H1 (cell line): ENCODE measurements around the gene SNRNP70. TPM values are rescaled to one million over a fixed set of nuclear protein-coding genes. Genes with fewer than 3 reads are reported as not detected.
"Not testable (repeated sequence)": the region's sequence is repeated elsewhere in the genome, so short reads cannot be mapped to it uniquely, and the experiment has no call there.

ENCODE experiments used
- CTCF ChIA-PET: fragments of 300-600 bp; sonication (Branson Sonifier 250); formaldehyde crosslinking; loops from one replicate; lab custom pipeline; 2021; ENCODE audit not compliant: partially characterized antibody; lab: Charles Lee
- POLR2A ChIA-PET: fragments of 300-600 bp; sonication (Branson Sonifier 250); formaldehyde crosslinking; loops from one replicate; lab custom pipeline; 2021; ENCODE audit warnings: inconsistent platforms; ENCODE audit not compliant: partially characterized antibody; lab: Charles Lee
- DNase-seq, 2 experiments: peaks; one replicate each; pipeline versions ENCODE4 v3.0.0 to v3.0.0-alpha.2; 2010 to 2022; ENCODE audit warnings: low spot score in 2 of 2, low read depth in 1 of 2, mixed read lengths in 1 of 2
- FAIRE-seq: peaks from 2 replicates; lab custom pipeline; 2011; peaks lifted over from hg19 to GRCh38; lab: Jason Lieb, UNC
- H2AFZ ChIP-seq: 2 replicates; pipeline ENCODE4 v1.8.1; 2012; ENCODE audit warnings: low read length, inconsistent platforms
- H2AK5ac ChIP-seq: 2 replicates; pipeline ENCODE4 v1.6.1; 2013; ENCODE audit warnings: low read depth, low read length
- H2BK120ac ChIP-seq: replicated peaks from 2 replicates; pipeline ENCODE3; 2013; ENCODE audit warnings: low read depth, low read length, inconsistent platforms
- H2BK12ac ChIP-seq: 2 replicates; pipeline ENCODE4 v1.6.1; 2013; ENCODE audit warnings: low read depth, low read length
- H2BK15ac ChIP-seq: 2 replicates; pipeline ENCODE4 v1.6.1; 2013; ENCODE audit warnings: low read length
- H2BK20ac ChIP-seq: 2 replicates; pipeline ENCODE4 v1.6.1; 2013; ENCODE audit warnings: low read length
- H2BK5ac ChIP-seq: 2 replicates; pipeline ENCODE4 v1.6.1; 2013; ENCODE audit warnings: low read depth, low read length
- H3K14ac ChIP-seq: 2 replicates; pipeline ENCODE4 v1.6.1; 2013; ENCODE audit warnings: inconsistent platforms; ENCODE audit not compliant: insufficient read length
- H3K18ac ChIP-seq: 2 replicates; pipeline ENCODE4 v1.6.1; 2013; ENCODE audit warnings: low read length; ENCODE audit errors: extremely low read depth
- H3K23ac ChIP-seq: 2 replicates; pipeline ENCODE4 v1.6.1; 2013; ENCODE audit warnings: inconsistent platforms; ENCODE audit not compliant: insufficient read length
- H3K23me2 ChIP-seq: 2 replicates; pipeline ENCODE4 v1.6.1; 2013; ENCODE audit warnings: low read depth, low read length
- H3K27ac ChIP-seq: 2 replicates; pipeline ENCODE4 v1.6.1; 2011; ENCODE audit warnings: low read depth, low read length, inconsistent platforms
- H3K27me3 ChIP-seq, 4 experiments: replicated peaks in 1 of 4; 1 replicate in 1 of 4; 2 replicates in 3 of 4; pipeline versions ENCODE4 v1.6.1 to v1.8.1; 2011 to 2013; ENCODE audit warnings: low read length in 3 of 4, mild to moderate bottlenecking in 3 of 4, inconsistent platforms in 2 of 4, mixed read lengths in 2 of 4, moderate library complexity in 1 of 4; ENCODE audit not compliant: control insufficient read depth in 3 of 4, insufficient read depth in 3 of 4; ENCODE audit errors: extremely low read depth in 1 of 4
- H3K36me3 ChIP-seq, 4 experiments: 2 replicates each; pipeline versions ENCODE4 v1.6.1 to v1.8.1; 2011 to 2013; ENCODE audit warnings: mild to moderate bottlenecking in 4 of 4, low read length in 3 of 4, moderate library complexity in 2 of 4, control low read depth in 1 of 4, inconsistent platforms in 1 of 4; ENCODE audit not compliant: insufficient read depth in 4 of 4, control insufficient read depth in 2 of 4
- H3K4ac ChIP-seq: replicated peaks from 2 replicates; pipeline ENCODE3; 2013; ENCODE audit warnings: low read length, low read depth, mixed read lengths, inconsistent platforms; ENCODE audit not compliant: insufficient read length
- H3K4me1 ChIP-seq, 4 experiments: replicated peaks in 1 of 4; 1 replicate in 1 of 4; 2 replicates in 3 of 4; pipeline versions ENCODE4 v1.6.1 to v1.8.1; 2011 to 2013; ENCODE audit warnings: low read length in 3 of 4, inconsistent platforms in 2 of 4, mixed read lengths in 1 of 4; ENCODE audit not compliant: insufficient read depth in 4 of 4, control insufficient read depth in 3 of 4
- H3K4me2 ChIP-seq, 2 experiments: 2 replicates each; pipeline versions ENCODE4 v1.6.1 to v1.8.1; 2011 to 2013; ENCODE audit warnings: low read depth in 2 of 2, low read length in 2 of 2, control low read depth in 1 of 2, inconsistent platforms in 1 of 2, mild to moderate bottlenecking in 1 of 2; ENCODE audit not compliant: insufficient read depth in 1 of 2
- H3K4me3 ChIP-seq, 4 experiments: fragments of 200-600, 300-600 bp in 1 of 4; sonication (generic), shearing (Covaris generic), sonication (Bioruptor Twin) in 1 of 4; 2 replicates each; pipeline versions ENCODE4 v1.5.1 to v1.8.1; 2011 to 2016; ENCODE audit warnings: low read length in 4 of 4, low read depth in 3 of 4, control low read depth in 2 of 4, inconsistent platforms in 2 of 4, mild to moderate bottlenecking in 2 of 4, mixed read lengths in 1 of 4, moderate library complexity in 1 of 4; ENCODE audit not compliant: insufficient read depth in 2 of 4; ENCODE audit errors: extremely low read depth in 1 of 4
- H3K56ac ChIP-seq: replicated peaks from 2 replicates; pipeline ENCODE3; 2013; ENCODE audit warnings: low read depth, mild to moderate bottlenecking, mixed read lengths, low read length, inconsistent platforms; ENCODE audit not compliant: insufficient read length
- H3K79me1 ChIP-seq: 2 replicates; pipeline ENCODE4 v1.6.1; 2013; ENCODE audit warnings: low read depth, low read length, control low read depth
- H3K79me2 ChIP-seq, 2 experiments: 2 replicates each; pipeline versions ENCODE4 v1.6.1 to v1.8.1; 2012 to 2013; ENCODE audit warnings: low read length in 2 of 2, mild to moderate bottlenecking in 2 of 2, inconsistent platforms in 1 of 2; ENCODE audit not compliant: insufficient read depth in 2 of 2, control insufficient read depth in 1 of 2
- H3K9ac ChIP-seq, 4 experiments: replicated peaks in 1 of 4; 1 replicate in 1 of 4; 2 replicates in 3 of 4; pipeline versions ENCODE4 v1.6.1 to v1.8.1; 2011 to 2013; ENCODE audit warnings: low read depth in 3 of 4, low read length in 3 of 4, control low read depth in 2 of 4, mild to moderate bottlenecking in 2 of 4, moderate library complexity in 2 of 4, inconsistent platforms in 1 of 4; ENCODE audit errors: extremely low read depth in 1 of 4
- H3K9me3 ChIP-seq, 2 experiments: 2 replicates each; pipeline versions ENCODE4 v1.6.1 to v1.8.1; 2012 to 2013; ENCODE audit warnings: mild to moderate bottlenecking in 2 of 2, moderate library complexity in 2 of 2, control low read depth in 1 of 2, inconsistent platforms in 1 of 2, low read depth in 1 of 2, low read length in 1 of 2, mixed read lengths in 1 of 2; ENCODE audit not compliant: insufficient read depth in 2 of 2
- H4K20me1 ChIP-seq, 2 experiments: replicated peaks in 1 of 2; 2 replicates each; pipeline versions ENCODE3 to v1.8.1; 2011 to 2013; ENCODE audit warnings: inconsistent platforms in 2 of 2, low read length in 2 of 2, mild to moderate bottlenecking in 1 of 2; ENCODE audit not compliant: insufficient read depth in 2 of 2, control insufficient read depth in 1 of 2
- H4K5ac ChIP-seq: 2 replicates; pipeline ENCODE4 v1.6.1; 2013; ENCODE audit warnings: low read length, low read depth, mixed read lengths, inconsistent platforms; ENCODE audit not compliant: insufficient read length
- H4K8ac ChIP-seq: 2 replicates; pipeline ENCODE4 v1.8.0; 2013; ENCODE audit warnings: mild to moderate bottlenecking, moderate library complexity, low read length, inconsistent platforms; ENCODE audit not compliant: insufficient read depth; ENCODE audit errors: extremely low read depth
- H4K91ac ChIP-seq: replicated peaks from 2 replicates; pipeline ENCODE3; 2013; ENCODE audit warnings: low read length, mixed read lengths, inconsistent platforms; ENCODE audit not compliant: insufficient read length
- WGBS, 2 experiments: shearing (Covaris generic) in 1 of 2; methylation state at CpG; one replicate each; pipeline versions ENCODE4 v1.1.6 to v1.1.7; 2013 to 2015; ENCODE audit warnings: low lambda C conversion rate in 2 of 2, mixed read lengths in 2 of 2, inconsistent platforms in 1 of 2, low coverage in 1 of 2, missing lambda C conversion rate in 1 of 2; ENCODE audit not compliant: insufficient replicate concordance in 2 of 2, insufficient coverage in 1 of 2, insufficient read length in 1 of 2; ENCODE audit errors: extremely low coverage in 1 of 2, missing lambda C conversion rate in 1 of 2; 5-methylcytosine and 5-hydroxymethylcytosine counted together
- polyA plus RNA-seq, 7 experiments: library from polyadenylated mRNA; depleted of rRNA in 3 of 7; stranded (reverse) in 5 of 7; unstranded in 2 of 7; fragments of >200 nt in 5 of 7; fragments of 200-250 nt in 2 of 7; gene quantifications; 1 replicate in 5 of 7; 2 replicates in 1 of 7; 4 replicates in 1 of 7; pipeline versions ENCODE4 v1.2.1 to v1.2.3, GENCODE V29; 2011 to 2013; ENCODE audit warnings: missing spikeins in 2 of 7, mixed read lengths in 2 of 7
- total RNA-seq: library from RNA; stranded (reverse); fragmentation: NEBNext Ultra II Directional; extraction: Animal tissue kit (Norgen Biotek cat#: 25700); gene quantifications from 2 replicates; pipeline ENCODE4 v1.2.1, GENCODE V29; 2021

SNRNP70 gene
- total and polyA plus RNA-seq, 2 of the 8 experiments (the other 6 are each of a cell fraction or from before 2014, with no cell fraction given), result 231 to 235 TPM

- H3K79me1 ChIP-seq, H2BK120ac ChIP-seq, H3K14ac ChIP-seq, H3K56ac ChIP-seq, H3K4me1 ChIP-seq, H2AK5ac ChIP-seq, H2BK20ac ChIP-seq, H4K91ac ChIP-seq, DNase-seq, H3K18ac ChIP-seq, H4K5ac ChIP-seq, POLR2A ChIA-PET, H3K9me3 ChIP-seq, H3K4ac ChIP-seq, H4K20me1 ChIP-seq, H3K4me3 ChIP-seq, H3K23ac ChIP-seq, H3K23me2 ChIP-seq, H3K27ac ChIP-seq, H3K27me3 ChIP-seq, H3K4me2 ChIP-seq, H4K8ac ChIP-seq, H2BK5ac ChIP-seq, H2AFZ ChIP-seq, H2BK12ac ChIP-seq, H2BK15ac ChIP-seq, FAIRE-seq, H3K36me3 ChIP-seq, H3K9ac ChIP-seq, H3K79me2 ChIP-seq: not testable (repeated sequence)
- CTCF ChIA-PET, result interaction anchor here (1.0 kb wide), 1 partner anchor 74 kb away, joined by 4 read pairs; no protein-coding TSS in a partner anchor
- WGBS, 2 experiments, result 71% methylated on average over 6 of the region's 9 CpGs; no CpG with 5 or more reads in 1 of the 2 experiments
Observed at GRCh38 chr19:49039736-49040135, 45.5 kb upstream of the SNRNP70 start.
